Heart left ventricle (tissue), 16 donors: Measurements from ENCODE around the gene DOCK3. TPM values are rescaled to one million over a fixed set of nuclear protein-coding genes. Genes with fewer than 3 reads are reported as not detected.

Experiments used
- ATAC-seq, 4 donors: fragments of 200-7000 bp; cut with Tn5 transposase; one replicate each; pipeline ENCODE4 v1.9.1; 2020 to 2022; ENCODE audit warnings: moderate library complexity in 4 of 4, mild to moderate bottlenecking in 3 of 4, moderate number of reproducible peaks in 1 of 4
- DNase-seq, 5 donors: peaks; one replicate each; pipeline ENCODE4 v3.0.0-alpha.2; 2020
- H3K27ac ChIP-seq, 12 donors: fragments of 200-600 bp; sonication (generic) in 4 of 12; one replicate each; pipeline versions ENCODE4 v1.5.0 to v1.8.0; 2016 to 2022; ENCODE audit warnings: mild to moderate bottlenecking in 2 of 12
- H3K27me3 ChIP-seq, 9 donors: fragments of 200-600 bp; sonication (generic) in 2 of 9; one replicate each; pipeline versions ENCODE4 v1.5.1 to v1.8.0; 2016 to 2022; ENCODE audit warnings: mild to moderate bottlenecking in 3 of 9
- H3K36me3 ChIP-seq, 9 donors: fragments of 200-600 bp; sonication (generic) in 2 of 9; one replicate each; pipeline versions ENCODE4 v1.5.0 to v1.8.0; 2018 to 2022; ENCODE audit warnings: mild to moderate bottlenecking in 2 of 9
- H3K4me1 ChIP-seq, 12 donors: fragments of 200-600 bp; sonication (generic) in 4 of 12; one replicate each; pipeline versions ENCODE4 v1.5.0 to v1.8.0; 2016 to 2022; ENCODE audit warnings: mild to moderate bottlenecking in 3 of 12
- H3K4me3 ChIP-seq, 12 donors: fragments of 200-600 bp; sonication (generic) in 4 of 12; one replicate each; pipeline versions ENCODE4 v1.5.0 to v1.8.0; 2017 to 2022; ENCODE audit warnings: mild to moderate bottlenecking in 9 of 12, moderate library complexity in 4 of 12
- H3K9me3 ChIP-seq, 12 donors: fragments of 200-600 bp; sonication (generic) in 4 of 12; one replicate each; pipeline versions ENCODE4 v1.5.0 to v1.8.0; 2016 to 2022; ENCODE audit warnings: mild to moderate bottlenecking in 1 of 12
- CTCF ChIP-seq, 12 donors: fragments of 200-600 bp; sonication (generic) in 4 of 12; IDR thresholded peaks; one replicate each; pipeline versions ENCODE4 v1.5.0 to v1.8.0; 2018 to 2022; ENCODE audit warnings: antibody characterized with exemption in 12 of 12, mild to moderate bottlenecking in 5 of 12
- POLR2A ChIP-seq, 2 donors: fragments of 450-650 bp; IDR thresholded peaks; one replicate each; pipeline ENCODE4 v1.6.1; 2017; ENCODE audit warnings: antibody characterized with exemption in 2 of 2, mild to moderate bottlenecking in 2 of 2, moderate library complexity in 2 of 2
- WGBS, 4 donors: extraction: QIAGEN DNeasy Blood & Tissue Kit in 2 of 4; methylation state at CpG; one replicate each; pipeline versions ENCODE4 v1.1.5 to v1.1.7; 2013 to 2018; 5-methylcytosine and 5-hydroxymethylcytosine counted together
- intact Hi-C, 10 donors: fragments of 100-400 bp; cut with DNase I; formaldehyde crosslinking; loops; one replicate each; pipeline versions ENCODE4 v1.11.1 to v1.14.2; 2022
- polyA plus RNA-seq, 2 donors: library from polyadenylated mRNA; stranded (reverse); fragments of 200-250 nt; gene quantifications; one replicate each; pipeline ENCODE4 v1.2.3, GENCODE V29; 2013
- total RNA-seq, 9 donors: library from RNA; depleted of rRNA in 2 of 9; stranded (reverse); fragments of >200 nt in 2 of 9; fragmentation: NEBNext Ultra II Directional in 3 of 9; extraction: Animal tissue kit (Norgen Biotek cat#: 25700) in 3 of 9; gene quantifications; one replicate each; pipeline versions ENCODE4 v1.1.0 to v1.2.4, GENCODE V29; 2016 to 2023
- donor health status: ischemic (EF 13 %, LVEDD 7.1; RV severe dilation, severe dysfunction).
- donor health status: healthy with polysubstance abuse.
- donor health status: DM: no; HTN: yes; CAD: no.
- donor health status: DM: no; HTN: no; CAD: no.
- donor health status: ischemic (EF 25% LVEDD 6.9; RV normal size, moderate dysfunction).
- donor health status: ischemic (EF 25% LVEDD 5.7; RV mildly dilated, moderate dysfunction).
- donor health status: healthy.
- donor health status: DM: yes; HTN: yes; CAD: no.
- donor health status: ischemic (EF 35%, LVEDD 5.7; RV mildly dilated, moderate dysfunction).
- donor health status: nonischemic (EF 11% LVEDD 7.7; RV severe dilation, severe dysfunction).
- donor health status: DM: yes; HTN: yes; CAD: no.
- donor health status: PGD.
- donor health status: ischemic (EF 29% LVEDD 5.4; RV normal size, mild dysfunction).
- donor health status: nonischemic (EF 23%, LVEDD 6.1; RV moderate dilation, normal function).

Gene DOCK3
- total and polyA plus RNA-seq, 11 donors = 2.0 to 6.7 (median 4.8) TPM

DNA sequence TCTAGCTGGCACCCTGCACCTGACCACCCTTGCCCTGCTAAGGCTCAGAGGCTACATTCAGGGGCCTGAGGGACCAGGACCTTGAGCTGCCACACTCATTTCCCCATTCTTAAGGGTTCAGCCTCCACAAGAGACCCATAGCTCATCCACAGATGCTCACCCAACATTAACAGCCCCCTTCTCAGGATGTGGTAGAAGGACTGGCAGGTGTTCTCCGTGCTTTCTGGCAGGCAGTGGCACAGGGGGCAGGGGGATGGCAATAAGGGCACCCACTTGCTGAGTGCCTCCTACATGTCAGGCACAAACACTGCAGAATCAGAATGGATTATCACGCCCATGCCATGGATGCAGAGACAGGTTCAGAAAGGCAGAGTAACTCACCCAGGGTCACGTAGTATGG lies 48.3 kb upstream of the DOCK3 start:
- peak overlapping the region in 11 of 12 donors; percentile 22 to 99 (median 73) for H3K27ac ChIP-seq
- no peak for TF ChIP-seq CTCF (IDR thresholded peaks at IDR 0.05)
- no peak for TF ChIP-seq POLR2A (IDR thresholded peaks at IDR 0.05)
- WGBS, 4 donors = 68 to 94% (median 79%) methylated on average over 3 of the region's 3 CpGs
- no peaks in the 10 kb centered on the region for H3K27me3 ChIP-seq
- H3K9me3 ChIP-seq = no peaks in the 10 kb centered on the region
- intact Hi-C loops = loop anchor here in 1 of 10 donors (10.0 kb wide), 1 partner anchor 748 kb away; no protein-coding TSS in a partner anchor
- no peak overlapping the region for H3K4me3 ChIP-seq
- H3K4me1 ChIP-seq = peaks cover 0 to 99% (median 66%) of the 10 kb centered on the region in 12 donors
- H3K36me3 ChIP-seq = peaks cover 0 to 13% (median 0%) of the 10 kb centered on the region in 9 donors
- DNase-seq (no peak), ATAC-seq (no peak)

- Histone ChIP-seq H3K27me3 (no peaks in the 10 kb centered on the region), H3K27ac (peak overlapping the region; percentile 40 to 99 (median 70)), H3K4me3 (no peak overlapping the region), H3K9me3 (no peaks in the 10 kb centered on the region), H3K36me3 (peaks cover 0 to 6% (median 0%) of the 10 kb centered on the region in 9 donors), H3K4me1 (peaks cover 0 to 99% (median 68%) of the 10 kb centered on the region in 12 donors)
- ATAC-seq = peak; percentile 74 to 92 (median 88)
- intact Hi-C loops = loop anchor here in 1 of 10 donors (10.0 kb wide), 1 partner anchor 747 kb away; no protein-coding TSS in a partner anchor
- WGBS, 4 donors = 38 to 52% (median 39%) methylated on average over 3 to 6 of the region's 6 CpGs
- TF ChIP-seq POLR2A (IDR thresholded peaks at IDR 0.05) (no peak), CTCF (IDR thresholded peaks at IDR 0.05) (peak in 8 of 12 donors; percentile 5 to 48 (median 34))
- DNase-seq = peak; percentile 49 to 91 (median 73)
Observed at GRCh38 chr3:50627407-50628051, 47.2 kb upstream of the DOCK3 start.

DNA sequence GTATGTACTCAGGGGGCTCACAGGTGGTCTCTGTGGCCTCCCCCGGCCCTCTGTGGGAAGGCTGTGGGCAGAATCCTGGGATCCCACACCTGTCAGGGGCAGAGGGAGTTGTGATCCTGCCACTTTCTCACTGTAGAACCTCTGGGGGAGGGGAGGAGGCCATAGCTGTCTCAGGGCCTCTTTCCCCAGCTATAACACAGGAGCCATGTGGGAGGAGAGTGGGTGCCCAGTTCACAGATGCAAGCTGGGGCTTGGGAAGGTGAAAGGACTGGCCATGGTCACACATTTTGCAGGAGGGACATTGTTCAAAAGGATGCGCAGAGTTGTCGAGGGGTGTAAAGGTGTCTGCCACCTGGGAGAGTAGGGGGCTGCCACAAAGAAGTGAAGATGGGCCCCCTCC lies 46.1 kb upstream of the DOCK3 start:
- ATAC-seq (no peak), DNase-seq (no peak)
- Histone ChIP-seq H3K9me3 (no peaks in the 10 kb centered on the region), H3K27ac (peak overlapping the region in 6 of 12 donors; percentile 44 to 99 (median 80)), H3K4me3 (no peak overlapping the region), H3K27me3 (no peaks in the 10 kb centered on the region), H3K36me3 (no peaks in the 10 kb centered on the region), H3K4me1 (peaks cover 0 to 99% (median 61%) of the 10 kb centered on the region in 12 donors)
- intact Hi-C loops = loop anchor here in 1 of 10 donors (10.0 kb wide), 1 partner anchor 746 kb away; no protein-coding TSS in a partner anchor
- 95 to 100% (median 97%) methylated on average over 3 of the region's 3 CpGs for WGBS, 4 donors
- TF ChIP-seq CTCF (IDR thresholded peaks at IDR 0.05) (no peak), POLR2A (IDR thresholded peaks at IDR 0.05) (no peak)

DNA sequence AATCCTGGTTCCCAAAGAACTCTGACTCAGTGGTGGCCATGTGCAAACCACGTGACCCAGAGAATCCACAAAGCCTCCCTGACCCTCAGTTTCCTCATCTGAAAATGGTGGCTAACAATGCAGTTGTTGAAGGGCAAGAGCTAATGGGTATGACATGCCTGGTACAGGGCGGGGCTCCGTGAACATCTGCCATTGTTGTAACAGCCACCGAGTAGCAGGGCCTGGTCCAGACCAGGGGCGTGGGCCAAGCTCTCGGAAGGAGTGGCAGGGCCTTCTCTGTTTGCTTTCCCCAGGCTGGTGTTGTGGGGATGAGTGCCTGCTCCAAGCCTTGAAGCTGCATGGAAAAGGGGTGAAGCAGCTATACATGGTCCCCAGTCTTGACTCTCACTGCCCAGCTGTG lies 44.3 kb upstream of the DOCK3 start:
- ATAC-seq (no peak), DNase-seq (no peak)
- Histone ChIP-seq H3K27me3 (no peaks in the 10 kb centered on the region), H3K9me3 (no peaks in the 10 kb centered on the region), H3K4me1 (peaks cover 0 to 95% (median 46%) of the 10 kb centered on the region in 12 donors), H3K27ac (peak overlapping the region in 4 of 12 donors; percentile 11 to 72 (median 40)), H3K4me3 (no peak overlapping the region), H3K36me3 (no peaks in the 10 kb centered on the region)
- TF ChIP-seq CTCF (IDR thresholded peaks at IDR 0.05) (no peak), POLR2A (IDR thresholded peaks at IDR 0.05) (no peak)
- intact Hi-C loops = no loop called here
- 70 to 87% (median 80%) methylated on average over 4 to 6 of the region's 6 CpGs for WGBS, 4 donors
